Measurements from ENCODE around the gene PRR35.

PRR35 gene

GRCh38 chr16:580141-580945, 20.1 kb downstream of the PRR35 start:
- H3K4me3 ChIP-seq (ENCODE audit: low read depth, low read length), result no peak overlapping the region
- TF ChIP-seq CTCF (conservative IDR thresholded peaks at IDR 0.05; ENCODE audit: low read depth, low read length), result no peak

GRCh38 chr16:580946-581498, 20.8 kb downstream of the PRR35 start:
- DNase-seq (ENCODE audit: low read depth), result no peak
- no peak for TF ChIP-seq CTCF (conservative IDR thresholded peaks at IDR 0.05; ENCODE audit: low read depth, low read length)
- H3K4me3 ChIP-seq (ENCODE audit: low read depth, low read length), result no peak overlapping the region

More at GRCh38 chr16:580141-580945, 20.1 kb downstream of the PRR35 start:
- DNase-seq (ENCODE audit: low read depth), result no peak

- DNase-seq (ENCODE audit: low read depth), result no peak
- H3K4me3 ChIP-seq (ENCODE audit: low read depth, low read length), result no peak overlapping the region
- TF ChIP-seq CTCF (conservative IDR thresholded peaks at IDR 0.05; ENCODE audit: low read depth, low read length), result no peak
These were observed 22.0 kb downstream of the PRR35 start for GRCh38 chr16:582218-582613.

- TF ChIP-seq CTCF (conservative IDR thresholded peaks at IDR 0.05; ENCODE audit: low read depth, low read length), result no peak
- no peak overlapping the region for H3K4me3 ChIP-seq (ENCODE audit: low read depth, low read length)
- DNase-seq (ENCODE audit: low read depth), result no peak
These were observed 22.6 kb downstream of the PRR35 start for GRCh38 chr16:582614-583331.

GRCh38 chr16:583470-583814, 23.2 kb downstream of the PRR35 start:
- H3K4me3 ChIP-seq (ENCODE audit: low read depth, low read length), result no peak overlapping the region
- no peak for TF ChIP-seq CTCF (conservative IDR thresholded peaks at IDR 0.05; ENCODE audit: low read depth, low read length)
- no peak for DNase-seq (ENCODE audit: low read depth)

GRCh38 chr16:583815-584591, 23.8 kb downstream of the PRR35 start:
- DNase-seq (ENCODE audit: low read depth), result no peak
- no peak overlapping the region for H3K4me3 ChIP-seq (ENCODE audit: low read depth, low read length)
- TF ChIP-seq CTCF (conservative IDR thresholded peaks at IDR 0.05; ENCODE audit: low read depth, low read length), result no peak
